Lung (tissue), 12 donors: ENCODE data around the gene CLGN. TPM values are rescaled to one million over a fixed set of nuclear protein-coding genes. Genes with fewer than 3 reads are reported as not detected.

Source experiments
- ATAC-seq: fragments of 200-7000 bp; cut with Tn5 transposase; one replicate; pipeline ENCODE4 v1.9.1; 2020; ENCODE audit warnings: moderate number of reproducible peaks; ENCODE audit not compliant: insufficient read depth, low FRiP score
- DNase-seq, 3 donors: peaks; one replicate each; pipeline ENCODE4 v3.0.0-alpha.2; 2013 to 2017
- H3K27ac ChIP-seq, 2 donors: one replicate each; pipeline ENCODE4 v1.5.1; 2013; ENCODE audit warnings: mild to moderate bottlenecking in 2 of 2, moderate library complexity in 2 of 2, control low read depth in 1 of 2, inconsistent platforms in 1 of 2, low read depth in 1 of 2, low read length in 1 of 2
- H3K27me3 ChIP-seq, 3 donors: one replicate each; pipeline ENCODE4 v1.5.1; 2013; ENCODE audit warnings: low read length in 2 of 3; ENCODE audit not compliant: control insufficient read depth in 3 of 3, insufficient read depth in 3 of 3
- H3K36me3 ChIP-seq, 4 donors: one replicate each; pipeline ENCODE4 v1.5.1; 2013; ENCODE audit warnings: low read length in 4 of 4, mild to moderate bottlenecking in 1 of 4, moderate library complexity in 1 of 4; ENCODE audit not compliant: control insufficient read depth in 4 of 4, insufficient read depth in 4 of 4
- H3K4me1 ChIP-seq, 5 donors: one replicate each; pipeline ENCODE4 v1.5.1; 2013; ENCODE audit warnings: low read length in 5 of 5, mild to moderate bottlenecking in 2 of 5, moderate library complexity in 1 of 5; ENCODE audit not compliant: control insufficient read depth in 5 of 5, insufficient read depth in 5 of 5
- H3K4me3 ChIP-seq: one replicate; pipeline ENCODE4 v1.5.1; 2013; ENCODE audit warnings: mild to moderate bottlenecking, control low read depth, moderate library complexity
- H3K9ac ChIP-seq, 2 donors: one replicate each; pipeline ENCODE4 v1.5.1; 2013; ENCODE audit warnings: low read length in 2 of 2, control low read depth in 1 of 2; ENCODE audit not compliant: insufficient read depth in 1 of 2
- H3K9me3 ChIP-seq, 4 donors: one replicate each; pipeline ENCODE4 v1.5.1; 2013; ENCODE audit warnings: low read length in 3 of 4, mild to moderate bottlenecking in 1 of 4, moderate library complexity in 1 of 4; ENCODE audit not compliant: control insufficient read depth in 4 of 4, insufficient read depth in 3 of 4
- CTCF ChIP-seq: IDR thresholded peaks from 2 replicates; pipeline ENCODE4 v1.5.1; 2012; ENCODE audit warnings: mild to moderate bottlenecking; ENCODE audit errors: control extremely low read depth, extremely low read depth
- WGBS, 2 donors: extraction: QIAGEN DNeasy Blood & Tissue Kit; methylation state at CpG; one replicate each; pipeline ENCODE4 v1.1.7; 2013; 5-methylcytosine and 5-hydroxymethylcytosine counted together
- polyA plus RNA-seq, 2 donors: library from polyadenylated mRNA; stranded (reverse); fragments of 200-250 nt; gene quantifications; one replicate each; pipeline ENCODE4 v1.2.1, GENCODE V29; 2013
- total RNA-seq, 2 donors: library from RNA; depleted of rRNA in 1 of 2; stranded (reverse); fragments of >200 nt in 1 of 2; gene quantifications; one replicate each; pipeline ENCODE4 v1.2.1, GENCODE V29; 2014 to 2021
- donor health status: control.
- donor health status: control.
- donor health status: Bipolar disorder and iron deficiency.
- donor health status: healthy.
- donor health status: DM: yes; HTN: yes; CAD: no.

The CLGN gene
- total and polyA plus RNA-seq, 4 donors, result 0.87 to 3.4 (median 2.1) TPM

- no peaks in the 10 kb centered on the region for H3K9me3 ChIP-seq
- H3K27ac ChIP-seq, result peak overlapping the region; percentile 75 to 93
- TF ChIP-seq CTCF, result no peak
- peak in 2 of 3 donors; percentile 27 to 48 for DNase-seq
- WGBS, 2 donors, result 1% methylated on average over 21 of the region's 21 CpGs
- no peaks in the 10 kb centered on the region for H3K27me3 ChIP-seq
- H3K9ac ChIP-seq, result peak overlapping the region; percentile 67 to 92
- peak overlapping the region; percentile 37 for H3K4me3 ChIP-seq
- ATAC-seq, result no peak
- peaks cover 0 to 21% (median 8%) of the 10 kb centered on the region in 5 donors for H3K4me1 ChIP-seq
- no peaks in the 10 kb centered on the region for H3K36me3 ChIP-seq
These were observed 54.6 kb downstream of the CLGN start for GRCh38 chr4:140372751-140373327.

GRCh38 chr4:140368686-140369085, 58.8 kb downstream of the CLGN start:
- no peak for TF ChIP-seq CTCF
- Histone ChIP-seq H3K4me3 (no peak overlapping the region), H3K9me3 (no peaks in the 10 kb centered on the region), H3K27me3 (no peaks in the 10 kb centered on the region), H3K9ac (no peak overlapping the region), H3K27ac (no peak overlapping the region), H3K4me1 (peaks cover 0 to 7% (median 0%) of the 10 kb centered on the region in 5 donors), H3K36me3 (no peaks in the 10 kb centered on the region)
- 85 to 88% methylated on average over 3 of the region's 3 CpGs for WGBS, 2 donors
- DNase-seq (no peak), ATAC-seq (no peak)

GRCh38 chr4:140367738-140368137, 59.7 kb downstream of the CLGN start:
- no peak for TF ChIP-seq CTCF
- H3K4me3 ChIP-seq, result no peak overlapping the region
- no peak for DNase-seq
- no peaks in the 10 kb centered on the region for H3K27me3 ChIP-seq
- H3K4me1 ChIP-seq, result peaks cover 0 to 6% (median 0%) of the 10 kb centered on the region in 5 donors
- no peak overlapping the region for H3K9ac ChIP-seq
- no peak overlapping the region for H3K27ac ChIP-seq
- H3K9me3 ChIP-seq, result no peaks in the 10 kb centered on the region
- no peaks in the 10 kb centered on the region for H3K36me3 ChIP-seq
- ATAC-seq, result no peak
- WGBS, 2 donors, result 68 to 90% methylated on average over 2 of the region's 2 CpGs

- DNase-seq (no peak), ATAC-seq (no peak)
- no peaks in the 10 kb centered on the region for H3K4me1 ChIP-seq
- H3K9ac ChIP-seq, result no peak overlapping the region
- H3K9me3 ChIP-seq, result no peaks in the 10 kb centered on the region
- no peak for TF ChIP-seq CTCF
- H3K27me3 ChIP-seq, result no peaks in the 10 kb centered on the region
- no peak overlapping the region for H3K4me3 ChIP-seq
- H3K27ac ChIP-seq, result no peak overlapping the region
- H3K36me3 ChIP-seq, result no peaks in the 10 kb centered on the region
These were observed 63.9 kb downstream of the CLGN start for GRCh38 chr4:140363558-140363957.
